Neural progenitor cell (in vitro differentiated cells): ENCODE data around the gene TSPAN5. TPM values are rescaled to one million over a fixed set of nuclear protein-coding genes. Genes with fewer than 3 reads are reported as not detected.
A peak's percentile ranks its signal among the peaks of the same experiment; 100 is the strongest.

ENCODE experiments used
- DNase-seq: peaks from one replicate; pipeline ENCODE4 v3.0.0-alpha.2; 2016; ENCODE audit warnings: low spot score
- H2AFZ ChIP-seq: fragments of 200-600 bp; sonication (generic); replicated peaks from 2 replicates; pipeline ENCODE4 v1.6.1; 2016; ENCODE audit warnings: antibody characterized with exemption
- H3F3A ChIP-seq: fragments of 200-600 bp; sonication (generic); 2 replicates; pipeline ENCODE4 v1.6.1; 2016; ENCODE audit warnings: antibody characterized with exemption, low read depth
- H3K27ac ChIP-seq: fragments of 200-600 bp; sonication (generic); 2 replicates; pipeline ENCODE4 v1.5.1; 2016; ENCODE audit warnings: mild to moderate bottlenecking
- H3K27me3 ChIP-seq: fragments of 200-600 bp; sonication (generic); 2 replicates; pipeline ENCODE4 v1.6.1; 2016; ENCODE audit warnings: mild to moderate bottlenecking, moderate library complexity
- H3K36me3 ChIP-seq: fragments of 200-600 bp; sonication (generic); 2 replicates; pipeline ENCODE4 v1.5.1; 2016
- H3K4me1 ChIP-seq: fragments of 200-600 bp; sonication (generic); 2 replicates; pipeline ENCODE4 v1.6.1; 2016; ENCODE audit warnings: mixed run types
- H3K4me2 ChIP-seq: fragments of 200-600 bp; sonication (generic); 2 replicates; pipeline ENCODE4 v1.6.1; 2016
- H3K4me3 ChIP-seq: fragments of 200-600 bp; sonication (generic); 2 replicates; pipeline ENCODE4 v1.5.1; 2016
- H3K79me2 ChIP-seq: fragments of 200-600 bp; sonication (generic); 2 replicates; pipeline ENCODE4 v1.6.1; 2016; ENCODE audit warnings: low read depth
- H3K9ac ChIP-seq: fragments of 200-600 bp; sonication (generic); 2 replicates; pipeline ENCODE4 v1.6.1; 2016
- H3K9me3 ChIP-seq: fragments of 200-600 bp; sonication (generic); 2 replicates; pipeline ENCODE4 v1.5.1; 2016; ENCODE audit warnings: low read depth
- H4K20me1 ChIP-seq: fragments of 200-600 bp; sonication (generic); 2 replicates; pipeline ENCODE4 v1.6.1; 2016; ENCODE audit warnings: low read depth
- H3K27ac Mint-ChIP-seq: 3 replicates; pipeline ENCODE4 v1.8.0; 2021; ENCODE audit warnings: mixed read lengths
- H3K27me3 Mint-ChIP-seq: 2 replicates; pipeline ENCODE4 v1.8.0; 2022; ENCODE audit warnings: low read depth, mild to moderate bottlenecking, inconsistent platforms, moderate library complexity, mixed read lengths; ENCODE audit not compliant: insufficient read depth
- H3K36me3 Mint-ChIP-seq: 3 replicates; pipeline ENCODE4 v1.8.0; 2021; ENCODE audit warnings: mixed read lengths
- H3K4me1 Mint-ChIP-seq: 3 replicates; pipeline ENCODE4 v1.8.0; 2021; ENCODE audit warnings: mixed read lengths
- H3K4me3 Mint-ChIP-seq: 3 replicates; pipeline ENCODE4 v1.8.0; 2021; ENCODE audit warnings: mild to moderate bottlenecking, moderate library complexity, mixed read lengths
- H3K9me3 Mint-ChIP-seq: 3 replicates; pipeline ENCODE4 v1.8.0; 2020; ENCODE audit warnings: mixed read lengths
- EZH2 ChIP-seq: fragments of 200-600 bp; sonication (generic); IDR thresholded peaks from 2 replicates; pipeline ENCODE4 v1.6.1; 2017; ENCODE audit warnings: antibody characterized with exemption, mild to moderate bottlenecking, moderate library complexity
- EZH2phosphoT487 ChIP-seq: fragments of 200-600 bp; sonication (generic); IDR thresholded peaks from 2 replicates; pipeline ENCODE4 v1.6.1; 2017; ENCODE audit warnings: antibody characterized with exemption
- total RNA-seq: library from RNA; depleted of rRNA; stranded (reverse); fragments of >200 nt; gene quantifications from 2 replicates; pipeline ENCODE4 v1.2.3, GENCODE V29; 2015; ENCODE audit warnings: low replicate concordance
- TF ChIP-seq, protein P1 (sequence below): fragments of 200-600 bp; sonication (generic); IDR thresholded peaks from 2 replicates; pipeline ENCODE4 v1.5.1; 2017; ENCODE audit warnings: antibody characterized with exemption, mild to moderate bottlenecking

The TSPAN5 gene
- total RNA-seq, 1 donor from 2014 or later = 34.9 TPM

GRCh38 chr4:98679738-98680137 is 21.3 kb upstream of the TSPAN5 start:
- Mint-ChIP-seq H3K27ac (no peak overlapping the region), H3K36me3 (no peaks in the 10 kb centered on the region), H3K4me1 (peaks cover 15% of the 10 kb centered on the region), H3K27me3 (peaks cover 5% of the 10 kb centered on the region), H3K9me3 (no peaks in the 10 kb centered on the region), H3K4me3 (no peak overlapping the region)
- H3K4me1 ChIP-seq = peaks cover 19% of the 10 kb centered on the region
- H3K27me3 ChIP-seq = no peaks in the 10 kb centered on the region
- peaks cover 11% of the 10 kb centered on the region for H3F3A ChIP-seq
- no peaks in the 10 kb centered on the region for H3K36me3 ChIP-seq
- no peak overlapping the region for H3K4me3 ChIP-seq
- TF ChIP-seq, protein P1, sequence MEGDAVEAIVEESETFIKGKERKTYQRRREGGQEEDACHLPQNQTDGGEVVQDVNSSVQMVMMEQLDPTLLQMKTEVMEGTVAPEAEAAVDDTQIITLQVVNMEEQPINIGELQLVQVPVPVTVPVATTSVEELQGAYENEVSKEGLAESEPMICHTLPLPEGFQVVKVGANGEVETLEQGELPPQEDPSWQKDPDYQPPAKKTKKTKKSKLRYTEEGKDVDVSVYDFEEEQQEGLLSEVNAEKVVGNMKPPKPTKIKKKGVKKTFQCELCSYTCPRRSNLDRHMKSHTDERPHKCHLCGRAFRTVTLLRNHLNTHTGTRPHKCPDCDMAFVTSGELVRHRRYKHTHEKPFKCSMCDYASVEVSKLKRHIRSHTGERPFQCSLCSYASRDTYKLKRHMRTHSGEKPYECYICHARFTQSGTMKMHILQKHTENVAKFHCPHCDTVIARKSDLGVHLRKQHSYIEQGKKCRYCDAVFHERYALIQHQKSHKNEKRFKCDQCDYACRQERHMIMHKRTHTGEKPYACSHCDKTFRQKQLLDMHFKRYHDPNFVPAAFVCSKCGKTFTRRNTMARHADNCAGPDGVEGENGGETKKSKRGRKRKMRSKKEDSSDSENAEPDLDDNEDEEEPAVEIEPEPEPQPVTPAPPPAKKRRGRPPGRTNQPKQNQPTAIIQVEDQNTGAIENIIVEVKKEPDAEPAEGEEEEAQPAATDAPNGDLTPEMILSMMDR = no peak
- TF ChIP-seq EZH2phosphoT487 (no peak), EZH2 (no peak)
- H3K4me2 ChIP-seq = no peak overlapping the region
- peak overlapping the region; percentile 4 for H2AFZ ChIP-seq
- no peak overlapping the region for H3K9ac ChIP-seq
- H3K27ac ChIP-seq = peak overlapping the region; percentile 75
- H3K79me2 ChIP-seq = no peaks in the 10 kb centered on the region
- H3K9me3 ChIP-seq = no peaks in the 10 kb centered on the region
- DNase-seq = peak; percentile 53
- H4K20me1 ChIP-seq = no peaks in the 10 kb centered on the region

DNA sequence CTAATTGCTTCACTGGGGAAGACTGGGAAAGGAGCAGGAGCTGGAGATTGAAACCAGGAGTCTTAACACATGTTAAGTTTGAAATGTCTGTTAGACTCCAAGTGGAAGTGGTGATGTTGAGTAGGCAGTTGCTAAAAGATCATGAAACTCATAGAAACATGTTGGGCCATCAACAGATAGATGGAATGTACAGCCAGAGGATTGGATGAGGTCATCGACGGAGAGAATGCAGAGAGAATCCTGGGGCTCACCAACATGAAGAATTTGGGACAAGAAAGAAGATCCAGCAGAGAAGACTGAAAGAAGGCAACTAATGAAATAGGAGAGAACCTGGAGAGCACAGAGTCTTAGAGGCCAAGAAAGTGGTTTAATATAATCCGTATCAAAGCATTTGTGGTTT is 19.4 kb upstream of the TSPAN5 start:
- no peaks in the 10 kb centered on the region for H3K9me3 Mint-ChIP-seq
- no peaks in the 10 kb centered on the region for H3K27me3 ChIP-seq

GRCh38 chr4:98674404-98675173 is 16.2 kb upstream of the TSPAN5 start:
- Histone ChIP-seq H3K4me1 (peaks cover 12% of the 10 kb centered on the region), H3K36me3 (no peaks in the 10 kb centered on the region), H2AFZ (peak overlapping the region; percentile 55), H3K27me3 (no peaks in the 10 kb centered on the region), H3K79me2 (no peaks in the 10 kb centered on the region), H3K9me3 (no peaks in the 10 kb centered on the region), H4K20me1 (no peaks in the 10 kb centered on the region), H3F3A (peaks cover 12% of the 10 kb centered on the region), H3K27ac (no peak overlapping the region), H3K4me3 (no peak overlapping the region), H3K9ac (no peak overlapping the region), H3K4me2 (no peak overlapping the region)
- TF ChIP-seq, protein P1 = no peak
- TF ChIP-seq EZH2phosphoT487 = no peak
- H3K9me3 Mint-ChIP-seq = no peaks in the 10 kb centered on the region
- no peak overlapping the region for H3K4me3 Mint-ChIP-seq
- DNase-seq = no peak
- peaks cover 16% of the 10 kb centered on the region for H3K4me1 Mint-ChIP-seq
- H3K27me3 Mint-ChIP-seq = peaks cover 15% of the 10 kb centered on the region
- H3K36me3 Mint-ChIP-seq = no peaks in the 10 kb centered on the region
- H3K27ac Mint-ChIP-seq = no peak overlapping the region

More for the DNA sequence above, 19.4 kb upstream of the TSPAN5 start:
- H3K27me3 Mint-ChIP-seq = peaks cover 10% of the 10 kb centered on the region
- Histone ChIP-seq H4K20me1 (no peaks in the 10 kb centered on the region), H3K9ac (no peak overlapping the region), H3K4me1 (peaks cover 21% of the 10 kb centered on the region), H3K4me3 (no peak overlapping the region), H3K79me2 (no peaks in the 10 kb centered on the region), H2AFZ (no peak overlapping the region), H3F3A (peaks cover 18% of the 10 kb centered on the region), H3K36me3 (no peaks in the 10 kb centered on the region), H3K4me2 (no peak overlapping the region), H3K9me3 (no peaks in the 10 kb centered on the region), H3K27ac (no peak overlapping the region)
- no peak overlapping the region for H3K4me3 Mint-ChIP-seq
- H3K27ac Mint-ChIP-seq = no peak overlapping the region
- no peaks in the 10 kb centered on the region for H3K36me3 Mint-ChIP-seq
- TF ChIP-seq, protein P1 = no peak
- TF ChIP-seq EZH2phosphoT487 (no peak), EZH2 (no peak)
- DNase-seq = no peak
- peaks cover 18% of the 10 kb centered on the region for H3K4me1 Mint-ChIP-seq
